NK-92 treated with Interleukin-12 subunit alpha and Interleukin-12 subunit beta, amount 100 ng/mL, for 24 hours (cell line): ENCODE results near the gene EHD1.

ENCODE experiments used
- DNase-seq: peaks from one replicate; lab custom pipeline; 2025; lab: John Stamatoyannopoulos, UW

Gene EHD1

GRCh38 chr11:64890522-64890939 is 12.1 kb upstream of the EHD1 start:
- DNase-seq = no peak

GRCh38 chr11:64888729-64889511 is 10.5 kb upstream of the EHD1 start:
- DNase-seq = no peak

GRCh38 chr11:64888406-64888728 is 9.9 kb upstream of the EHD1 start:
- DNase-seq = no peak

- DNase-seq = peak; percentile 66
These were observed 9.5 kb upstream of the EHD1 start for GRCh38 chr11:64887757-64888405.

GRCh38 chr11:64887234-64887756 is 8.9 kb upstream of the EHD1 start:
- no peak for DNase-seq

- DNase-seq = no peak
These were observed 7.2 kb upstream of the EHD1 start for GRCh38 chr11:64885367-64886286.

GRCh38 chr11:64884019-64884418 is 5.6 kb upstream of the EHD1 start:
- DNase-seq = no peak

GRCh38 chr11:64883575-64883974 is 5.2 kb upstream of the EHD1 start:
- DNase-seq = no peak

- no peak for DNase-seq
These were observed 3.8 kb upstream of the EHD1 start for GRCh38 chr11:64882243-64882642.

GRCh38 chr11:64881476-64881875 is 3.1 kb upstream of the EHD1 start:
- no peak for DNase-seq

- DNase-seq = no peak
These were observed 2.0 kb upstream of the EHD1 start for GRCh38 chr11:64880240-64881001.

GRCh38 chr11:64879244-64879900 is 951 bp upstream of the EHD1 start:
- DNase-seq = no peak

GRCh38 chr11:64878223-64878493 is 263 bp downstream of the EHD1 start:
- DNase-seq = peak; percentile 71

- DNase-seq = peak; percentile 61
These were observed 815 bp downstream of the EHD1 start for GRCh38 chr11:64877390-64878222.

- no peak for DNase-seq
These were observed 1.5 kb downstream of the EHD1 start for GRCh38 chr11:64876835-64877341.

GRCh38 chr11:64876229-64876750 is 2.1 kb downstream of the EHD1 start:
- no peak for DNase-seq

- DNase-seq = no peak
These were observed 2.8 kb downstream of the EHD1 start for GRCh38 chr11:64875369-64876228.

- DNase-seq = no peak
These were observed 3.8 kb downstream of the EHD1 start for GRCh38 chr11:64874308-64875240.
